Pancreas (tissue), 10 donors: ENCODE results near the gene CEACAM18. TPM values are rescaled to one million over a fixed set of nuclear protein-coding genes. Genes with fewer than 3 reads are reported as not detected.

ENCODE experiments used
- ATAC-seq, 4 donors: fragments of 200-7000 bp; cut with Tn5 transposase; one replicate each; pipeline versions ENCODE4 v1.8.0 to v1.9.1; 2020; ENCODE audit warnings: mild to moderate bottlenecking in 4 of 4, moderate library complexity in 4 of 4
- DNase-seq, 6 donors: peaks; one replicate each; pipeline ENCODE4 v3.0.0-alpha.2; 2020
- FAIRE-seq: peaks from 2 replicates; lab custom pipeline; 2012; peaks lifted over from hg19 to GRCh38; lab: Jason Lieb, UNC
- H3K27ac ChIP-seq, 4 donors: fragments of 200-600 bp; sonication (generic); 1 replicate in 3 of 4; 2 replicates in 1 of 4; pipeline versions ENCODE4 v1.5.0 to v1.8.0; 2020
- H3K27me3 ChIP-seq, 4 donors: fragments of 200-600 bp; one replicate each; pipeline ENCODE4 v1.8.0; 2021
- H3K36me3 ChIP-seq, 3 donors: fragments of 200-600 bp; sonication (generic) in 1 of 3; one replicate each; pipeline versions ENCODE4 v1.5.0 to v1.8.0; 2020 to 2021
- H3K4me1 ChIP-seq, 3 donors: fragments of 200-600 bp; one replicate each; pipeline ENCODE4 v1.8.0; 2021
- H3K4me3 ChIP-seq, 4 donors: fragments of 200-600 bp; sonication (generic) in 2 of 4; one replicate each; pipeline versions ENCODE4 v1.5.0 to v1.8.0; 2020 to 2021
- H3K9me3 ChIP-seq, 4 donors: fragments of 200-600 bp; one replicate each; pipeline ENCODE4 v1.8.0; 2021
- WGBS, 2 donors: extraction: QIAGEN DNeasy Blood & Tissue Kit; methylation state at CpG; one replicate each; pipeline ENCODE4 v1.1.7; 2013; 5-methylcytosine and 5-hydroxymethylcytosine counted together
- intact Hi-C, 3 donors: fragments of 100-400 bp; cut with DNase I; formaldehyde crosslinking; loops; one replicate each; pipeline versions ENCODE4 v1.11.1 to v1.14.2; 2022
- polyA plus RNA-seq, 2 donors: library from polyadenylated mRNA; stranded (reverse); fragments of 200-250 nt; gene quantifications; one replicate each; pipeline ENCODE4 v1.2.3, GENCODE V29; 2013
- total RNA-seq, 6 donors: library from RNA; stranded (reverse); fragmentation: NEBNext Ultra II Directional in 4 of 6; extraction: Animal tissue kit (Norgen Biotek cat#: 25700) in 4 of 6; gene quantifications; one replicate each; pipeline versions ENCODE4 v1.2.1 to v1.2.4, GENCODE V29; 2021 to 2023
- TF ChIP-seq, protein P1 (sequence below), 4 donors: fragments of 200-600 bp; sonication (generic) in 3 of 4; IDR thresholded peaks; one replicate each; pipeline versions ENCODE4 v1.5.0 to v1.8.0; 2021; ENCODE audit warnings: antibody characterized with exemption in 4 of 4
- donor health status: healthy with polysubstance abuse.
- donor health status: DM: no; HTN: no; CAD: no; lungs with moderate emphysema.
- donor health status: DM: no; HTN: no; CAD: no.
- donor health status: control.
- donor health status: control.
- donor health status: Bipolar disorder and iron deficiency.
- donor health status: DM: yes; HTN: yes; CAD: no.
- donor health status: DM: no; HTN: no; CAD: no.
- donor health status: DM: no; HTN: no; CAD: no.
- donor health status: DM: yes; HTN: yes; CAD: no.

CEACAM18 gene
- total and polyA plus RNA-seq, 8 donors: not detected

DNA sequence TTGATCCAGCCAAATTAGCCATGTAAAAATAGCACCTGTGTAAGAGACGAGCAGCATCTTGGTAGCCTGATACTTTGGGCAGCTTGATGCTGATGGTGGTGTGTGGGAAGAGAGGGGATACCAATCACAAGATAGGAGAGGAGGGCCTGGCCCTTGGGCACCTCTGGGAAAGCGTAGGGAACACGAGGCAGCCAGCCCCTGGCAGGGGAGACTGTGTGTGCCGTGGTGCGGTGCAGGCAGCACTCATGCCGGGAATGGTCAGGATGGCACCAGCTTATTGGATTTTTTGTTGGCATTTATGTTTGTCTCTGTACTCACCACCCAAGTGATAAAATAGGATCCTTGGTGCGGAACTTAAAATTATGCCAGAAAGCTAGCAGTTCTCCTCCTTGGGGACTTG, 30.3 kb upstream of the CEACAM18 start:
- DNase-seq (no peak), FAIRE-seq (no peak), ATAC-seq (no peak)
- Histone ChIP-seq H3K9me3 (no peaks in the 10 kb centered on the region), H3K4me3 (no peak overlapping the region), H3K27ac (no peak overlapping the region), H3K36me3 (no peaks in the 10 kb centered on the region), H3K27me3 (no peaks in the 10 kb centered on the region), H3K4me1 (no peaks in the 10 kb centered on the region)
- WGBS, 2 donors: 58 to 64% methylated on average over 7 of the region's 7 CpGs
- TF ChIP-seq, protein P1, sequence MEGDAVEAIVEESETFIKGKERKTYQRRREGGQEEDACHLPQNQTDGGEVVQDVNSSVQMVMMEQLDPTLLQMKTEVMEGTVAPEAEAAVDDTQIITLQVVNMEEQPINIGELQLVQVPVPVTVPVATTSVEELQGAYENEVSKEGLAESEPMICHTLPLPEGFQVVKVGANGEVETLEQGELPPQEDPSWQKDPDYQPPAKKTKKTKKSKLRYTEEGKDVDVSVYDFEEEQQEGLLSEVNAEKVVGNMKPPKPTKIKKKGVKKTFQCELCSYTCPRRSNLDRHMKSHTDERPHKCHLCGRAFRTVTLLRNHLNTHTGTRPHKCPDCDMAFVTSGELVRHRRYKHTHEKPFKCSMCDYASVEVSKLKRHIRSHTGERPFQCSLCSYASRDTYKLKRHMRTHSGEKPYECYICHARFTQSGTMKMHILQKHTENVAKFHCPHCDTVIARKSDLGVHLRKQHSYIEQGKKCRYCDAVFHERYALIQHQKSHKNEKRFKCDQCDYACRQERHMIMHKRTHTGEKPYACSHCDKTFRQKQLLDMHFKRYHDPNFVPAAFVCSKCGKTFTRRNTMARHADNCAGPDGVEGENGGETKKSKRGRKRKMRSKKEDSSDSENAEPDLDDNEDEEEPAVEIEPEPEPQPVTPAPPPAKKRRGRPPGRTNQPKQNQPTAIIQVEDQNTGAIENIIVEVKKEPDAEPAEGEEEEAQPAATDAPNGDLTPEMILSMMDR (IDR thresholded peaks at IDR 0.05): no peak
- intact Hi-C loops: no loop called here

DNA sequence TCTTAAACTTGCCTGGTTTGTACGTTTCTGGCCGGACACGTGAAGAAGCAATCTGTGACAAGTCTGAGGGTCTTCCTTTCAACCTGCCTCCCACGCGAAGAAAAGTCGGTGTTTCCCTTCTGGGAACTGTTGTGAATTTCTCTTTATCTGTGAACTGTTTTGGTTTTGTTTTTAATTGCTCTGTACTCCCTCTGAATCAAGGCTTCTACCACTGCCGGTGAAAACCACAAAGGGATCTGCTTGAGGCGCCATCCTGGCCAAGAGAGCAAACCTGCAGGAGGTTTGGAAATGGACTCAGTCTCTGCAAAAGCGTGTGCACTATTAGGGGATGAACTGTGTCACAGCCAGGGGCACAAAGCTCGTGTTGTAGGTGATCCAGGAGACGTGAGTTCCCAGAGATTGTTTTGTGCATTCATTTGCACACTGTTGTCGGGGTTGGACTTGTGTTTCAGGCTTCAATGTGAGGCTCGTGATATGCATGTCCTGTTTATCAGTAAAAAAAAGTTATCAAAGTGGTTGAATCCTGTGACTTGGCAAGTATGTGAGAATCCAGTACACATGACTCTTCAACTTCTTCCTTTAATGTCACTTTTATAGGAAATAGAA, 29.8 kb upstream of the CEACAM18 start:
- WGBS, 2 donors: 48 to 55% methylated on average over 13 of the region's 13 CpGs
- H3K9me3 ChIP-seq: no peaks in the 10 kb centered on the region
- ATAC-seq (no peak), FAIRE-seq (no peak), DNase-seq (no peak)
- no peaks in the 10 kb centered on the region for H3K27me3 ChIP-seq
- TF ChIP-seq, protein P1 (IDR thresholded peaks at IDR 0.05): no peak
- no peaks in the 10 kb centered on the region for H3K36me3 ChIP-seq
- no peak overlapping the region for H3K4me3 ChIP-seq
- no peaks in the 10 kb centered on the region for H3K4me1 ChIP-seq
- intact Hi-C loops: no loop called here
- H3K27ac ChIP-seq: no peak overlapping the region

DNA sequence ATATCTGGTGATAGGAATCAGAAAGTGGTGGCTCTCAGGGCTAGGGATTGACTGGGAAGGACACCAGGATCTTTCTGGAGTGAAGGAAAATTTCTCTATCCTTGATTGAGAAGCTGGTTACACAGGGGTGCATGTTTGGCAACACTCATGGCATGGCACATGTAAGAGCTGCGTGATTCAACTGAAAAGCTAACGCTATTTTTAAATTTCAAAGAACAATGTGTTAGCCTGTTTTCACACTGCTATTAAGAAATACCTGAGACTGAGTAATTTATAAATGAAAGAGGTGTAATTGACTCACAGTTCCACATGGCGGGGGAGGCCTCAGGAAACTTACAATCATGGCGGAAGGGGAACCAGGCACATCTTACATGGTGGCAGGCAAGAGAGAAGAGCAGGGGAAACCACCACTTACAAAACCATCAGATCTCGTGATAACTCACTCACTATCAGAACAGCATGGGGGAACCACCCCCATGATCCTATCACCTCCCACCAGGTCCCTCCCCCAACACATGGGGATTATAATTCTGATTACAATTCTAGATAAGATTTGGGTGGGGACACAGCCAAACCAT, 27.5 kb upstream of the CEACAM18 start:
- 54 to 75% methylated on average over 5 of the region's 5 CpGs for WGBS, 2 donors
- no peak for FAIRE-seq
- Histone ChIP-seq H3K4me1 (no peaks in the 10 kb centered on the region), H3K27me3 (no peaks in the 10 kb centered on the region), H3K36me3 (no peaks in the 10 kb centered on the region), H3K4me3 (no peak overlapping the region), H3K9me3 (no peaks in the 10 kb centered on the region), H3K27ac (no peak overlapping the region)
- TF ChIP-seq, protein P1 (IDR thresholded peaks at IDR 0.05): no peak
- ATAC-seq: no peak
- intact Hi-C loops: no loop called here
- no peak for DNase-seq

DNA sequence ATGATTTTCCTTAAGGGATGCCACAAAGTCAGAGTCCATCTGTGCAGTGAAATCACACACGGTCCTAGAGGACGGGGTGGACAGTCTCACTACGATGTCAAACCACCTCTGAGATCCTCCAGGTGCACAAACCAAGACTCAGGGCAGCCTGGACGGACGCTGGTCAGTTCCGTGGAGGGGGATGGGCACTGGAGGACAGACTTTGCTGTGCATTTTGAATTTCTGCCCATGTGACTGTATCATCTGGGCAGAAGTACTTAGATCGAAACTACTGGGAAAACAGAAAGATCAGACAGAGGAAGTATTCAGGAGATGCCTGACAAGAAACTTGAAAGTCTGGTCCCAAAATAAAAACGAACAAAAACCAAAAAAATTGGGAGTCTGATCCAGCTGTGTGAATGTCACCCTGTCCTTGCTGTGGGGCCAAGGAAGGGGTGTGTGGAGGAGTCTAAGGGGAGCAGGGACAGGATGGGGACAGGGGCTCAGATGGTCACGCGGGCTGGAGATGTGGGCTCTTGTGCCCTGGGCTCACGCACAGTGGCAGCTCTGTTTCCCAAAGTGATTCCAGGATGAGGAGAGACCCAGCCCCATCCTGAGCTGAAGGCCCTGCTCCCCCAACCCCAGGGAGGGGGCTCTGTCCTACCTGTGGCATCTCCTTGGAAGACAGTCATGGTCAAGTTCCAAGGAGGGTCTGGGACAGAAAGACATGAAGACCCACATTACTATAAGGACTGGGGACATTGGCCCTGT, 21.6 kb upstream of the CEACAM18 start:
- 46 to 56% methylated on average over 11 of the region's 11 CpGs for WGBS, 2 donors
- H3K27me3 ChIP-seq: no peaks in the 10 kb centered on the region
- DNase-seq (no peak), FAIRE-seq (no peak), ATAC-seq (peak in 1 of 4 donors; percentile 57)
- H3K27ac ChIP-seq: no peak overlapping the region
- no peaks in the 10 kb centered on the region for H3K36me3 ChIP-seq
- H3K4me1 ChIP-seq: no peaks in the 10 kb centered on the region
- intact Hi-C loops: no loop called here
- TF ChIP-seq, protein P1 (IDR thresholded peaks at IDR 0.05): no peak
- no peaks in the 10 kb centered on the region for H3K9me3 ChIP-seq
- H3K4me3 ChIP-seq: no peak overlapping the region
